ENCODE measurements around the gene BACH2.

The BACH2 gene

DNA sequence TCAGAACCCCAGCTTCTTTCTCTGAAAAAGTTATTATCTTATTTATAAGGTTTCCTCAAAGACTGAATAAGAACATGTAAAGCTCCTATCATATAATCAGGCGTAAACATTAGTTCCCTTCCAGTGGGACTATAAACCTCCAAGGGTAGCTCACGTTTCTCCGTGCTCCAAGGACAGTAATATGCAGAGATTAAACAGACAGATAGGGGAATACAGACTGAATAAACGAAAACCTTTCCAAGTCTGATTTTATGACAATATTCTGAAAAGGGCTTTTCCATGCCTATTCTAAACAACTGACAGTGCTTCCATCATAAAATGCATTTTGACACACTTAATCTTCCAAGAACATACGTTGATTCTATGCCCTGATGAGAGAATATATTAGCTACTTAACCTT is 22.8 kb downstream of the BACH2 start:
- peaks cover 53% of the 10 kb centered on the region for H3F3A ChIP-seq (ENCODE audit: control insufficient read depth, insufficient read depth)
- peaks cover 100% of the 10 kb centered on the region for H3K36me3 ChIP-seq (ENCODE audit: control insufficient read depth, low read length)
- peaks cover 70% of the 10 kb centered on the region for H4K20me1 ChIP-seq (ENCODE audit: control insufficient read depth, insufficient read depth, low read depth, low read length)
- peak overlapping the region; percentile 52 for H3K4me2 ChIP-seq (ENCODE audit: low read length)
- TF ChIP-seq EZH2phosphoT487 (IDR thresholded peaks at IDR 0.05; ENCODE audit: borderline replicate concordance, low read length): no peak
- TF ChIP-seq, protein P1, sequence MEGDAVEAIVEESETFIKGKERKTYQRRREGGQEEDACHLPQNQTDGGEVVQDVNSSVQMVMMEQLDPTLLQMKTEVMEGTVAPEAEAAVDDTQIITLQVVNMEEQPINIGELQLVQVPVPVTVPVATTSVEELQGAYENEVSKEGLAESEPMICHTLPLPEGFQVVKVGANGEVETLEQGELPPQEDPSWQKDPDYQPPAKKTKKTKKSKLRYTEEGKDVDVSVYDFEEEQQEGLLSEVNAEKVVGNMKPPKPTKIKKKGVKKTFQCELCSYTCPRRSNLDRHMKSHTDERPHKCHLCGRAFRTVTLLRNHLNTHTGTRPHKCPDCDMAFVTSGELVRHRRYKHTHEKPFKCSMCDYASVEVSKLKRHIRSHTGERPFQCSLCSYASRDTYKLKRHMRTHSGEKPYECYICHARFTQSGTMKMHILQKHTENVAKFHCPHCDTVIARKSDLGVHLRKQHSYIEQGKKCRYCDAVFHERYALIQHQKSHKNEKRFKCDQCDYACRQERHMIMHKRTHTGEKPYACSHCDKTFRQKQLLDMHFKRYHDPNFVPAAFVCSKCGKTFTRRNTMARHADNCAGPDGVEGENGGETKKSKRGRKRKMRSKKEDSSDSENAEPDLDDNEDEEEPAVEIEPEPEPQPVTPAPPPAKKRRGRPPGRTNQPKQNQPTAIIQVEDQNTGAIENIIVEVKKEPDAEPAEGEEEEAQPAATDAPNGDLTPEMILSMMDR (IDR thresholded peaks at IDR 0.05; ENCODE audit: low read depth, low read length, poor library complexity, severe bottlenecking): no peak
- peak overlapping the region; percentile 1; the same call in 1 of the 2 replicates for H3K4me3 ChIP-seq (ENCODE audit: low read length)
- no peaks in the 10 kb centered on the region for H3K9me2 ChIP-seq (replicated peaks; ENCODE audit: control insufficient read depth, low read length)
- H3K4me1 ChIP-seq (ENCODE audit: control insufficient read depth, low read length): peaks cover 96% of the 10 kb centered on the region
- no peaks in the 10 kb centered on the region for H3K9me3 ChIP-seq (ENCODE audit: control insufficient read depth, insufficient read depth, low read length)
- no peaks in the 10 kb centered on the region for H3K27me3 ChIP-seq (ENCODE audit: control insufficient read depth, low read length)
- peak overlapping the region; percentile 72 for H3K27ac ChIP-seq (ENCODE audit: low read depth, low read length)
- H3K79me2 ChIP-seq (ENCODE audit: control insufficient read depth, low read length): peaks cover 100% of the 10 kb centered on the region

DNA sequence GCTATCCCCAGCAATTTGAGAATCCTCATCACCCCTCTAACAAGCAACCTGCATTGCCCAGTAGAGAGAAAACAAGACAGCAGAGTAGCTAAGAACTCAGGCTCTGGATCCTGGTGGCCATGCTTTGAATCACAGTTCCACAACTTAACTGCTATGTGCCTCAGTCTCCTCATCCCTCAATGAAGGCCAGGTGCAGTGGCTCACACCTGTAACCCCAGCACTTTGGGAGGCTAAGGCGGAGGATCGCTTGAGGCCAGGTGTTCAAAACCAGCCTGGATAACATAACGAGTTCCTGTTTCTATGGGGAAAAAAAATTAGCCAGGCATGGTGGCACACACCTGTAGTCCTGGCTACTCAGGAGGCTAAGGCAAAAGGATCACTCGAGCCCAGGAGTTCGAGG is 23.7 kb downstream of the BACH2 start:
- peak overlapping the region; percentile 72 for H3K27ac ChIP-seq (ENCODE audit: low read depth, low read length)
- peaks cover 100% of the 10 kb centered on the region for H3K79me2 ChIP-seq (ENCODE audit: control insufficient read depth, low read length)
- no peak overlapping the region for H3K4me3 ChIP-seq (ENCODE audit: low read length)
- peaks cover 94% of the 10 kb centered on the region for H3K4me1 ChIP-seq (ENCODE audit: control insufficient read depth, low read length)
- H4K20me1 ChIP-seq (ENCODE audit: control insufficient read depth, insufficient read depth, low read depth, low read length): peaks cover 68% of the 10 kb centered on the region
- TF ChIP-seq EZH2phosphoT487 (IDR thresholded peaks at IDR 0.05; ENCODE audit: borderline replicate concordance, low read length): no peak
- TF ChIP-seq, protein P1 (IDR thresholded peaks at IDR 0.05; ENCODE audit: low read depth, low read length, poor library complexity, severe bottlenecking): peak; percentile 20
- peaks cover 56% of the 10 kb centered on the region for H3F3A ChIP-seq (ENCODE audit: control insufficient read depth, insufficient read depth)
- H3K27me3 ChIP-seq (ENCODE audit: control insufficient read depth, low read length): no peaks in the 10 kb centered on the region
- H3K4me2 ChIP-seq (ENCODE audit: low read length): peak overlapping the region; percentile 52
- peaks cover 100% of the 10 kb centered on the region for H3K36me3 ChIP-seq (ENCODE audit: control insufficient read depth, low read length)
- no peaks in the 10 kb centered on the region for H3K9me2 ChIP-seq (replicated peaks; ENCODE audit: control insufficient read depth, low read length)
- no peaks in the 10 kb centered on the region for H3K9me3 ChIP-seq (ENCODE audit: control insufficient read depth, insufficient read depth, low read length)

DNA sequence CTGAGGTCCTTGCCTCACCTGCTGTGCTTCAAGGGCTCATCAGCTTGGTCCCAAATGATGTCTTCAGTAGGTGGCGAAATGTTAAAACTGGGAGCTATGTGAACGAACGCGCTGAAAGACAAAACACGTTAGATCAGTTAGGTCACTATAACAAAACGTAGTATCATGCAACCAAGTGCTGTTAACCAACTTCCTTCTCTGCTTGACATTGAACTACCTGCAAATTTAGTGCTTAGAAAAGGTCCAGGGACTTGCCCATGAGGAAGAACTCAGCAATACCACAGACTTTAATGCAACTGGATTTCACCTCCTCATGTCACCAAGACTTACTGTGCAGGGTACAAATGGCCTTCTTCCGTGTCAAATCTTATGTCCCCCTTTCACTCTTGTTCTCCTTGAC is 24.8 kb downstream of the BACH2 start:
- Histone ChIP-seq H3K36me3 (ENCODE audit: control insufficient read depth, low read length) (peaks cover 100% of the 10 kb centered on the region), H3K27ac (ENCODE audit: low read depth, low read length) (peak overlapping the region; percentile 72; the same call in 1 of the 2 replicates), H3K4me2 (ENCODE audit: low read length) (0 out of 2 replicates have a peak overlapping the region, but pooled peaks have one; percentile 20), H3K9me2 (replicated peaks; ENCODE audit: control insufficient read depth, low read length) (no peaks in the 10 kb centered on the region), H3K4me1 (ENCODE audit: control insufficient read depth, low read length) (peaks cover 94% of the 10 kb centered on the region), H3K27me3 (ENCODE audit: control insufficient read depth, low read length) (no peaks in the 10 kb centered on the region), H3K4me3 (ENCODE audit: low read length) (0 out of 2 replicates have a peak overlapping the region, but pooled peaks have one; percentile 15), H3K9me3 (ENCODE audit: control insufficient read depth, insufficient read depth, low read length) (no peaks in the 10 kb centered on the region), H3F3A (ENCODE audit: control insufficient read depth, insufficient read depth) (peaks cover 47% of the 10 kb centered on the region), H4K20me1 (ENCODE audit: control insufficient read depth, insufficient read depth, low read depth, low read length) (peaks cover 69% of the 10 kb centered on the region), H3K79me2 (ENCODE audit: control insufficient read depth, low read length) (peaks cover 100% of the 10 kb centered on the region)
- TF ChIP-seq, protein P1 (IDR thresholded peaks at IDR 0.05; ENCODE audit: low read depth, low read length, poor library complexity, severe bottlenecking): no peak
- no peak for TF ChIP-seq EZH2phosphoT487 (IDR thresholded peaks at IDR 0.05; ENCODE audit: borderline replicate concordance, low read length)
